CD14-positive monocyte (primary cell): Measurements from ENCODE around the gene SECISBP2L. TPM values are rescaled to one million over a fixed set of nuclear protein-coding genes. Genes with fewer than 3 reads are reported as not detected.

ENCODE experiments used
- DNase-seq, 3 donors: peaks; one replicate each; pipeline ENCODE4 v3.0.0-alpha.2; 2011 to 2022
- H2AFZ ChIP-seq: 2 replicates; pipeline ENCODE4 v1.6.0; 2012; ENCODE audit warnings: mild to moderate bottlenecking, low read depth, low read length, inconsistent platforms; ENCODE audit not compliant: insufficient read depth, poor library complexity, severe bottlenecking
- H3K27ac ChIP-seq, 2 donors: 1 replicate in 1 of 2; 2 replicates in 1 of 2; pipeline ENCODE4 v1.5.1; 2012 to 2013; ENCODE audit warnings: low read length in 2 of 2, control low read depth in 1 of 2, inconsistent platforms in 1 of 2, low read depth in 1 of 2, mild to moderate bottlenecking in 1 of 2
- H3K27me3 ChIP-seq, 2 donors: one replicate each; pipeline versions ENCODE4 v1.6.0 to v1.6.1; 2011 to 2013; ENCODE audit warnings: low read length in 2 of 2; ENCODE audit not compliant: control insufficient read depth in 2 of 2, insufficient read depth in 2 of 2
- H3K36me3 ChIP-seq, 2 donors: replicated peaks in 1 of 2; 1 replicate in 1 of 2; 2 replicates in 1 of 2; pipeline versions ENCODE4 v1.5.1 to v1.6.1; 2012 to 2013; ENCODE audit warnings: low read length in 2 of 2, control low read depth in 1 of 2, inconsistent platforms in 1 of 2, mild to moderate bottlenecking in 1 of 2; ENCODE audit not compliant: insufficient read depth in 2 of 2, control insufficient read depth in 1 of 2
- H3K4me1 ChIP-seq, 2 donors: 1 replicate in 1 of 2; 2 replicates in 1 of 2; pipeline versions ENCODE4 v1.5.1 to v1.6.1; 2012 to 2013; ENCODE audit warnings: low read length in 2 of 2, control low read depth in 1 of 2, inconsistent platforms in 1 of 2, mild to moderate bottlenecking in 1 of 2, moderate library complexity in 1 of 2; ENCODE audit not compliant: insufficient read depth in 2 of 2, control insufficient read depth in 1 of 2
- H3K4me2 ChIP-seq: replicated peaks from 2 replicates; pipeline ENCODE3; 2012; ENCODE audit warnings: low read length, moderate library complexity, mild to moderate bottlenecking; ENCODE audit not compliant: poor library complexity, severe bottlenecking; ENCODE audit errors: extremely low read depth
- H3K4me3 ChIP-seq, 3 experiments: fragments of 200-600 bp in 1 of 3; sonication (generic) in 1 of 3; replicated peaks in 1 of 3; 1 replicate in 2 of 3; 2 replicates in 1 of 3; pipeline ENCODE4 v1.5.1; 2011 to 2013; ENCODE audit warnings: low read length in 3 of 3, mild to moderate bottlenecking in 3 of 3, control low read depth in 2 of 3, low read depth in 2 of 3, inconsistent platforms in 1 of 3, moderate library complexity in 1 of 3
- H3K79me2 ChIP-seq: 2 replicates; pipeline ENCODE4 v1.6.0; 2012; ENCODE audit warnings: mild to moderate bottlenecking, control low read depth, inconsistent platforms, low read length, moderate library complexity; ENCODE audit not compliant: insufficient read depth
- H3K9ac ChIP-seq: 2 replicates; pipeline ENCODE4 v1.6.0; 2017; ENCODE audit warnings: low read length, mild to moderate bottlenecking; ENCODE audit not compliant: insufficient read depth, poor library complexity, severe bottlenecking
- H3K9me3 ChIP-seq, 2 donors: replicated peaks in 1 of 2; 1 replicate in 1 of 2; 2 replicates in 1 of 2; pipeline versions ENCODE4 v1.5.1 to v1.6.1; 2012 to 2013; ENCODE audit warnings: low read length in 2 of 2, control low read depth in 1 of 2; ENCODE audit not compliant: control insufficient read depth in 1 of 2, insufficient read depth in 1 of 2
- H4K20me1 ChIP-seq: 2 replicates; pipeline ENCODE4 v1.6.0; 2012; ENCODE audit warnings: mild to moderate bottlenecking, low read length, control low read depth, moderate library complexity; ENCODE audit not compliant: insufficient read depth
- H3K27ac Mint-ChIP-seq, 7 donors: one replicate each; pipeline ENCODE4 v1.8.0; 2020; ENCODE audit warnings: mild to moderate bottlenecking in 7 of 7, mixed read lengths in 7 of 7, moderate library complexity in 6 of 7, inconsistent platforms in 2 of 7
- H3K27me3 Mint-ChIP-seq, 3 donors: one replicate each; pipeline ENCODE4 v1.8.0; 2021 to 2022; ENCODE audit warnings: low read depth in 3 of 3, mild to moderate bottlenecking in 3 of 3, mixed read lengths in 3 of 3, moderate library complexity in 3 of 3, inconsistent platforms in 1 of 3
- H3K36me3 Mint-ChIP-seq, 2 donors: one replicate each; pipeline ENCODE4 v1.8.0; 2020; ENCODE audit warnings: mixed read lengths in 2 of 2, inconsistent platforms in 1 of 2, mild to moderate bottlenecking in 1 of 2
- H3K4me1 Mint-ChIP-seq: one replicate; pipeline ENCODE4 v1.8.0; 2020; ENCODE audit warnings: mild to moderate bottlenecking, mixed read lengths
- H3K4me3 Mint-ChIP-seq, 2 donors: one replicate each; pipeline ENCODE4 v1.8.0; 2020; ENCODE audit warnings: mild to moderate bottlenecking in 2 of 2, mixed read lengths in 2 of 2, moderate library complexity in 1 of 2
- H3K9me3 Mint-ChIP-seq, 7 donors: one replicate each; pipeline ENCODE4 v1.8.0; 2020 to 2022; ENCODE audit warnings: mixed read lengths in 7 of 7, mild to moderate bottlenecking in 6 of 7, moderate library complexity in 6 of 7, inconsistent platforms in 2 of 7
- WGBS: methylation state at CpG from one replicate; pipeline ENCODE4 v1.1.5; 2013; ENCODE audit warnings: missing lambda C conversion rate; ENCODE audit not compliant: insufficient coverage; 5-methylcytosine and 5-hydroxymethylcytosine counted together
- intact Hi-C, 2 donors: fragments of 100-400 bp; cut with micrococcal nuclease; formaldehyde crosslinking; loops; one replicate each; pipeline versions ENCODE4 v1.15.0 to v1.15.1; 2023
- polyA plus RNA-seq, 3 donors: library from polyadenylated mRNA; depleted of rRNA in 1 of 3; unstranded in 2 of 3; stranded (reverse) in 1 of 3; fragments of 300-500 nt in 2 of 3; fragments of >200 nt in 1 of 3; fragmentation: Illumina TruSeq in 2 of 3; gene quantifications; 1 replicate in 2 of 3; 2 replicates in 1 of 3; pipeline ENCODE4 v1.2.3, GENCODE V29; 2012 to 2021
- TF ChIP-seq, protein P1 (sequence below): fragments of 200-600 bp; IDR thresholded peaks from one replicate; pipeline ENCODE4 v1.8.0; 2022; ENCODE audit warnings: antibody characterized with exemption, mild to moderate bottlenecking

Gene SECISBP2L
- polyA plus RNA-seq, 3 donors: 5.0 to 19.8 (median 9.5) TPM

GRCh38 chr15:48992545-48992944, 53.7 kb downstream of the SECISBP2L start:
- no peaks in the 10 kb centered on the region for H3K9me3 ChIP-seq
- no peak overlapping the region for H3K9ac ChIP-seq
- H3K4me2 ChIP-seq: no peak overlapping the region
- H3K4me3 Mint-ChIP-seq: no peak overlapping the region
- H4K20me1 ChIP-seq: no peaks in the 10 kb centered on the region
- no peak overlapping the region for H3K4me3 ChIP-seq
- no peaks in the 10 kb centered on the region for H3K27me3 Mint-ChIP-seq
- no peak overlapping the region for H3K27ac ChIP-seq
- no peak overlapping the region for H2AFZ ChIP-seq
- H3K79me2 ChIP-seq: no peaks in the 10 kb centered on the region
- peaks cover 70 to 73% of the 10 kb centered on the region in 2 donors for H3K36me3 Mint-ChIP-seq
- H3K4me1 ChIP-seq: no peaks in the 10 kb centered on the region
- WGBS: no CpG with 5 or more reads among the region's 1 CpG
- H3K27ac Mint-ChIP-seq: peak overlapping the region in 2 of 7 donors; percentile 0 to 16
- DNase-seq: peak; percentile 1 to 50 (median 3)
- intact Hi-C loops: no loop called here
- TF ChIP-seq, protein P1, sequence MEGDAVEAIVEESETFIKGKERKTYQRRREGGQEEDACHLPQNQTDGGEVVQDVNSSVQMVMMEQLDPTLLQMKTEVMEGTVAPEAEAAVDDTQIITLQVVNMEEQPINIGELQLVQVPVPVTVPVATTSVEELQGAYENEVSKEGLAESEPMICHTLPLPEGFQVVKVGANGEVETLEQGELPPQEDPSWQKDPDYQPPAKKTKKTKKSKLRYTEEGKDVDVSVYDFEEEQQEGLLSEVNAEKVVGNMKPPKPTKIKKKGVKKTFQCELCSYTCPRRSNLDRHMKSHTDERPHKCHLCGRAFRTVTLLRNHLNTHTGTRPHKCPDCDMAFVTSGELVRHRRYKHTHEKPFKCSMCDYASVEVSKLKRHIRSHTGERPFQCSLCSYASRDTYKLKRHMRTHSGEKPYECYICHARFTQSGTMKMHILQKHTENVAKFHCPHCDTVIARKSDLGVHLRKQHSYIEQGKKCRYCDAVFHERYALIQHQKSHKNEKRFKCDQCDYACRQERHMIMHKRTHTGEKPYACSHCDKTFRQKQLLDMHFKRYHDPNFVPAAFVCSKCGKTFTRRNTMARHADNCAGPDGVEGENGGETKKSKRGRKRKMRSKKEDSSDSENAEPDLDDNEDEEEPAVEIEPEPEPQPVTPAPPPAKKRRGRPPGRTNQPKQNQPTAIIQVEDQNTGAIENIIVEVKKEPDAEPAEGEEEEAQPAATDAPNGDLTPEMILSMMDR: no peak
- H3K9me3 Mint-ChIP-seq: no peaks in the 10 kb centered on the region
- H3K27me3 ChIP-seq: no peaks in the 10 kb centered on the region
- peaks cover 2% of the 10 kb centered on the region for H3K4me1 Mint-ChIP-seq
- H3K36me3 ChIP-seq: peaks cover 60 to 84% of the 10 kb centered on the region in 2 donors

DNA sequence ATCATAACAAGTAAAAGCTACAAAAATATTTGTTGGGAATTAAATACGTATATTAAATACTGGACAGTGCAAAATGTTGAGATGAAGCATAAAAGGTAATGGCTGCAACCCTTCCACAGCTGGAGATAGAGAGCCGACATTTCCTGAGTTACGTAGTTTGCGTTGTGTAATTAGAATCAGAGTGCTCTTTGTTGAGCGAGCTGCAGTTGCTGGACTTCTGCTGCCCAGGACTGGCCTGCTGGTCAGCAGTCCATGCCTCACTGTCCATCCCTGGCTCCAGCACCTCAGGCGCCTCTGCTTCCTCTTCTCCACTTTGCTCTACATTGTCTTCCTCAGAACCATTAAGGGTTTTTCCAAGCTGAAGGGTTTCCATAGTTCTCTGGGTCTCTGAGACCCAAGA, 54.1 kb downstream of the SECISBP2L start:
- Histone ChIP-seq H3K9me3 (no peaks in the 10 kb centered on the region), H2AFZ (no peak overlapping the region), H3K27me3 (no peaks in the 10 kb centered on the region), H3K4me3 (no peak overlapping the region), H3K36me3 (peaks cover 56 to 80% of the 10 kb centered on the region in 2 donors), H3K4me2 (no peak overlapping the region), H3K4me1 (no peaks in the 10 kb centered on the region), H3K9ac (no peak overlapping the region), H3K79me2 (no peaks in the 10 kb centered on the region), H3K27ac (no peak overlapping the region), H4K20me1 (no peaks in the 10 kb centered on the region)
- TF ChIP-seq, protein P1: no peak
- peak overlapping the region in 2 of 7 donors; percentile 16 to 43 for H3K27ac Mint-ChIP-seq
- H3K9me3 Mint-ChIP-seq: no peaks in the 10 kb centered on the region
- no peaks in the 10 kb centered on the region for H3K27me3 Mint-ChIP-seq
- DNase-seq: no peak
- H3K4me1 Mint-ChIP-seq: peaks cover 2% of the 10 kb centered on the region
- intact Hi-C loops: no loop called here
- H3K4me3 Mint-ChIP-seq: no peak overlapping the region
- H3K36me3 Mint-ChIP-seq: peaks cover 66 to 68% of the 10 kb centered on the region in 2 donors
- 100% methylated on average over 2 of the region's 6 CpGs for WGBS
